Heart left ventricle (tissue), 16 donors: Measurements from ENCODE around the gene URB2. TPM values are rescaled to one million over a fixed set of nuclear protein-coding genes. Genes with fewer than 3 reads are reported as not detected.

Source experiments
- ATAC-seq, 4 donors: fragments of 200-7000 bp; cut with Tn5 transposase; one replicate each; pipeline ENCODE4 v1.9.1; 2020 to 2022; ENCODE audit warnings: moderate library complexity in 4 of 4, mild to moderate bottlenecking in 3 of 4, moderate number of reproducible peaks in 1 of 4
- DNase-seq, 5 donors: peaks; one replicate each; pipeline ENCODE4 v3.0.0-alpha.2; 2020
- H3K27ac ChIP-seq, 12 donors: fragments of 200-600 bp; sonication (generic) in 4 of 12; one replicate each; pipeline versions ENCODE4 v1.5.0 to v1.8.0; 2016 to 2022; ENCODE audit warnings: mild to moderate bottlenecking in 2 of 12
- H3K27me3 ChIP-seq, 9 donors: fragments of 200-600 bp; sonication (generic) in 2 of 9; one replicate each; pipeline versions ENCODE4 v1.5.1 to v1.8.0; 2016 to 2022; ENCODE audit warnings: mild to moderate bottlenecking in 3 of 9
- H3K36me3 ChIP-seq, 9 donors: fragments of 200-600 bp; sonication (generic) in 2 of 9; one replicate each; pipeline versions ENCODE4 v1.5.0 to v1.8.0; 2018 to 2022; ENCODE audit warnings: mild to moderate bottlenecking in 2 of 9
- H3K4me1 ChIP-seq, 12 donors: fragments of 200-600 bp; sonication (generic) in 4 of 12; one replicate each; pipeline versions ENCODE4 v1.5.0 to v1.8.0; 2016 to 2022; ENCODE audit warnings: mild to moderate bottlenecking in 3 of 12
- H3K4me3 ChIP-seq, 12 donors: fragments of 200-600 bp; sonication (generic) in 4 of 12; one replicate each; pipeline versions ENCODE4 v1.5.0 to v1.8.0; 2017 to 2022; ENCODE audit warnings: mild to moderate bottlenecking in 9 of 12, moderate library complexity in 4 of 12
- H3K9me3 ChIP-seq, 12 donors: fragments of 200-600 bp; sonication (generic) in 4 of 12; one replicate each; pipeline versions ENCODE4 v1.5.0 to v1.8.0; 2016 to 2022; ENCODE audit warnings: mild to moderate bottlenecking in 1 of 12
- CTCF ChIP-seq, 12 donors: fragments of 200-600 bp; sonication (generic) in 4 of 12; IDR thresholded peaks; one replicate each; pipeline versions ENCODE4 v1.5.0 to v1.8.0; 2018 to 2022; ENCODE audit warnings: antibody characterized with exemption in 12 of 12, mild to moderate bottlenecking in 5 of 12
- POLR2A ChIP-seq, 2 donors: fragments of 450-650 bp; IDR thresholded peaks; one replicate each; pipeline ENCODE4 v1.6.1; 2017; ENCODE audit warnings: antibody characterized with exemption in 2 of 2, mild to moderate bottlenecking in 2 of 2, moderate library complexity in 2 of 2
- WGBS, 4 donors: extraction: QIAGEN DNeasy Blood & Tissue Kit in 2 of 4; methylation state at CpG; one replicate each; pipeline versions ENCODE4 v1.1.5 to v1.1.7; 2013 to 2018; 5-methylcytosine and 5-hydroxymethylcytosine counted together
- intact Hi-C, 10 donors: fragments of 100-400 bp; cut with DNase I; formaldehyde crosslinking; loops; one replicate each; pipeline versions ENCODE4 v1.11.1 to v1.14.2; 2022
- polyA plus RNA-seq, 2 donors: library from polyadenylated mRNA; stranded (reverse); fragments of 200-250 nt; gene quantifications; one replicate each; pipeline ENCODE4 v1.2.3, GENCODE V29; 2013
- total RNA-seq, 9 donors: library from RNA; depleted of rRNA in 2 of 9; stranded (reverse); fragments of >200 nt in 2 of 9; fragmentation: NEBNext Ultra II Directional in 3 of 9; extraction: Animal tissue kit (Norgen Biotek cat#: 25700) in 3 of 9; gene quantifications; one replicate each; pipeline versions ENCODE4 v1.1.0 to v1.2.4, GENCODE V29; 2016 to 2023
- donor health status: ischemic (EF 13 %, LVEDD 7.1; RV severe dilation, severe dysfunction).
- donor health status: healthy with polysubstance abuse.
- donor health status: DM: no; HTN: yes; CAD: no.
- donor health status: DM: no; HTN: no; CAD: no.
- donor health status: ischemic (EF 25% LVEDD 6.9; RV normal size, moderate dysfunction).
- donor health status: ischemic (EF 25% LVEDD 5.7; RV mildly dilated, moderate dysfunction).
- donor health status: healthy.
- donor health status: DM: yes; HTN: yes; CAD: no.
- donor health status: ischemic (EF 35%, LVEDD 5.7; RV mildly dilated, moderate dysfunction).
- donor health status: nonischemic (EF 11% LVEDD 7.7; RV severe dilation, severe dysfunction).
- donor health status: DM: yes; HTN: yes; CAD: no.
- donor health status: PGD.
- donor health status: ischemic (EF 29% LVEDD 5.4; RV normal size, mild dysfunction).
- donor health status: nonischemic (EF 23%, LVEDD 6.1; RV moderate dilation, normal function).

URB2 gene
- total and polyA plus RNA-seq, 11 donors = 1.4 to 6.7 (median 5.0) TPM

GRCh38 chr1:229581485-229581884 lies 44.6 kb upstream of the URB2 start:
- intact Hi-C loops = no loop called here
- 89 to 91% (median 90%) methylated on average over 3 of the region's 3 CpGs for WGBS, 4 donors
- peak overlapping the region in 3 of 12 donors; percentile 54 to 62 (median 60) for H3K27ac ChIP-seq

GRCh38 chr1:229582011-229582694 lies 43.9 kb upstream of the URB2 start:
- intact Hi-C loops = no loop called here
- WGBS, 4 donors = 13 to 22% (median 19%) methylated on average over 11 of the region's 11 CpGs
- ATAC-seq (peak; percentile 66 to 88 (median 74)), DNase-seq (peak; percentile 67 to 84 (median 73))
- Histone ChIP-seq H3K27me3 (no peaks in the 10 kb centered on the region), H3K4me1 (peaks cover 4 to 32% (median 24%) of the 10 kb centered on the region in 12 donors), H3K4me3 (peak overlapping the region in 2 of 12 donors; percentile 9 to 19), H3K36me3 (no peaks in the 10 kb centered on the region), H3K27ac (peak overlapping the region in 9 of 12 donors; percentile 22 to 62 (median 43)), H3K9me3 (no peaks in the 10 kb centered on the region)
- no peak for TF ChIP-seq POLR2A (IDR thresholded peaks at IDR 0.05)
- no peak for TF ChIP-seq CTCF (IDR thresholded peaks at IDR 0.05)

More at GRCh38 chr1:229581485-229581884, 44.6 kb upstream of the URB2 start:
- DNase-seq (no peak), ATAC-seq (no peak)
- Histone ChIP-seq H3K27me3 (no peaks in the 10 kb centered on the region), H3K9me3 (no peaks in the 10 kb centered on the region), H3K4me1 (peaks cover 4 to 32% (median 24%) of the 10 kb centered on the region in 12 donors), H3K36me3 (no peaks in the 10 kb centered on the region), H3K4me3 (peak overlapping the region in 1 of 12 donors; percentile 19)
- TF ChIP-seq CTCF (IDR thresholded peaks at IDR 0.05) (no peak), POLR2A (IDR thresholded peaks at IDR 0.05) (no peak)

- 95 to 99% (median 97%) methylated on average over 4 of the region's 4 CpGs for WGBS, 4 donors
- H3K27me3 ChIP-seq = no peaks in the 10 kb centered on the region
- H3K36me3 ChIP-seq = no peaks in the 10 kb centered on the region
- TF ChIP-seq CTCF (IDR thresholded peaks at IDR 0.05) = no peak
- no peak for TF ChIP-seq POLR2A (IDR thresholded peaks at IDR 0.05)
- intact Hi-C loops = no loop called here
- H3K27ac ChIP-seq = peak overlapping the region in 5 of 12 donors; percentile 32 to 62 (median 39)
- DNase-seq = no peak
- no peak overlapping the region for H3K4me3 ChIP-seq
- ATAC-seq = no peak
- no peaks in the 10 kb centered on the region for H3K9me3 ChIP-seq
- H3K4me1 ChIP-seq = peaks cover 4 to 32% (median 24%) of the 10 kb centered on the region in 12 donors
These were observed 43.3 kb upstream of the URB2 start for GRCh38 chr1:229582715-229583114.

- Histone ChIP-seq H3K36me3 (no peaks in the 10 kb centered on the region), H3K27ac (no peak overlapping the region), H3K9me3 (no peaks in the 10 kb centered on the region), H3K27me3 (no peaks in the 10 kb centered on the region), H3K4me1 (peaks cover 0 to 13% (median 10%) of the 10 kb centered on the region in 12 donors), H3K4me3 (no peak overlapping the region)
- TF ChIP-seq CTCF (IDR thresholded peaks at IDR 0.05) (no peak), POLR2A (IDR thresholded peaks at IDR 0.05) (no peak)
- 71 to 75% (median 72%) methylated on average over 2 of the region's 2 CpGs for WGBS, 4 donors
- no peak for DNase-seq
- intact Hi-C loops = no loop called here
- ATAC-seq = no peak
These were observed 40.7 kb upstream of the URB2 start for GRCh38 chr1:229585338-229585737.
